Stomach smooth muscle (tissue), 2 donors: ENCODE results near the gene ALDH4A1.

Experiments
- H3K27ac ChIP-seq: one replicate; pipeline ENCODE4 v1.7.0; 2013; ENCODE audit warnings: mild to moderate bottlenecking, low read length, inconsistent platforms
- H3K27me3 ChIP-seq, 2 donors: one replicate each; pipeline ENCODE4 v1.7.0; 2013; ENCODE audit warnings: low read length in 2 of 2; ENCODE audit not compliant: insufficient read depth in 2 of 2, control insufficient read depth in 1 of 2
- H3K36me3 ChIP-seq, 2 donors: one replicate each; pipeline ENCODE4 v1.7.0; 2013; ENCODE audit warnings: low read length in 2 of 2; ENCODE audit not compliant: control insufficient read depth in 2 of 2, insufficient read depth in 2 of 2
- H3K4me1 ChIP-seq: one replicate; pipeline ENCODE4 v1.7.0; 2013; ENCODE audit warnings: low read length; ENCODE audit not compliant: control insufficient read depth, insufficient read depth
- H3K4me3 ChIP-seq, 2 donors: one replicate each; pipeline ENCODE4 v1.7.0; 2013; ENCODE audit warnings: low read length in 2 of 2
- H3K9ac ChIP-seq, 2 donors: one replicate each; pipeline ENCODE4 v1.7.0; 2013; ENCODE audit warnings: low read length in 2 of 2, mild to moderate bottlenecking in 1 of 2
- H3K9me3 ChIP-seq, 2 donors: one replicate each; pipeline ENCODE4 v1.7.0; 2013; ENCODE audit warnings: low read length in 2 of 2; ENCODE audit not compliant: control insufficient read depth in 2 of 2
- donor health status: healthy.
- donor health status: Pancreatic carcinoma.

The ALDH4A1 gene

DNA sequence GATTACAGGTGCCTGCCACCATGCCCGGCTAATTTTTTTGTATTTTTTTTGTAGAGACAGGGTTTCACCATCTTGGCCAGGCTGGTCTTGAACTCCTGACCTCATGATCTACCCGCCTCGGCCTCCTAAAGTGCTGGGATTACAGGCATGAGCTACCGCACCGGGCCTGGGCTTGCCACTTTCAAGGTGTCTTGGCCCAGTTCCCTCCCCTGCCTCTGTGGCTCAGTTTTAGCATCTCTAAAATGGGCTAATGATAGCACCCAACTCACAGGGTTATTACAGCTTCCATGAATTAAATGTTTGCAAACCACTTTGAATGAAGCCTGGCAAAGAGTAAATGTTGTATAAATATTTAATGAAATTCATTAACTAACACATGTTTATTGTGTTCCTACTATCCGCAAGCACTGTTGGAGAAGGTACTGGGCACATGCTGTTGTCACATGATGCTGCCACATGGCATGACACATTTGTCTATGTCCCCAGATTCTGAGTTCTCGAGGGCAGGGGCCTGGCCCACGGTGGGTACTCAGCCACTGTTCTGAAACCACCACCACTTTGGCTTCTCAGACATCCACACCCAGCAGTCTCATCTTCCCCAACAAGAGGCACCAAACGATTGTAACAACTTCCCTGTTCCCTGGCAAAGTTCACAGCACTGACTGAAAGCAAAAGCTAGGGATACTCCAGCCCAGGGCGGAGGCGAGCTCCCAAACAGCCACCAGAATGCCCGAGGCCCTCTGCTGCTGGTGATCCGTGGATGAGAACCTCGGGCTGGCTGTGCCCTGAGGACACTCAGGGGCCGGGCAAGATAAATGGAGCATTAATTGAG is 44.4 kb upstream of the ALDH4A1 start:
- Histone ChIP-seq H3K9me3 (no peaks in the 10 kb centered on the region), H3K27me3 (no peaks in the 10 kb centered on the region), H3K4me3 (no peak overlapping the region), H3K27ac (peak overlapping the region; percentile 98), H3K36me3 (no peaks in the 10 kb centered on the region), H3K4me1 (peaks cover 82% of the 10 kb centered on the region), H3K9ac (peak overlapping the region in 1 of 2 donors; percentile 29)

- Histone ChIP-seq H3K9ac (peak overlapping the region in 1 of 2 donors; percentile 7), H3K4me3 (peak overlapping the region in 1 of 2 donors; percentile 52), H3K4me1 (peaks cover 82% of the 10 kb centered on the region), H3K27ac (peak overlapping the region; percentile 58), H3K27me3 (no peaks in the 10 kb centered on the region), H3K36me3 (no peaks in the 10 kb centered on the region), H3K9me3 (no peaks in the 10 kb centered on the region)
Observed at GRCh38 chr1:18945401-18945849, 43.1 kb upstream of the ALDH4A1 start.

DNA sequence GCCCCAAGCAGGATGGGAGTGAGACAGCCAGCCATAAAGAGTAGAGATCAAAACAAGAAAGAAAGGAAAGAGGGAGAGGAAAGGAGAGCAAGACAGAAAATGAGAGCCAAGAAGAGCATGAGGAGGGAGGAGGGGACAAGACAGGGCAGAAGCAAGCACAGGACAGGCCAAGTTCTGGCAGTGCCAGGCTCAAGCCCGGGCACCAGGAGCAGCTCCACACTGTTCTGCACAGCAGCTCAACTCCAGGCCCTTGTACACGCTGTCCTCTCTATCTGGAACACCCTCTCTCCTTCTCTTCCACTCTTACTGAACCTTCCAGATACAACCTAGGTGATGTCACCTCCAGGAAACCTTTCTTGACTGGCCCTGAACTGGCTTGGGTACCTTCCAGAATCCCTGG is 42.5 kb upstream of the ALDH4A1 start:
- H3K4me1 ChIP-seq = peaks cover 82% of the 10 kb centered on the region
- no peaks in the 10 kb centered on the region for H3K36me3 ChIP-seq
- peak overlapping the region in 1 of 2 donors; percentile 52 for H3K4me3 ChIP-seq
- peak overlapping the region; percentile 58 for H3K27ac ChIP-seq
- H3K9ac ChIP-seq = peak overlapping the region; percentile 7 to 29
- H3K9me3 ChIP-seq = no peaks in the 10 kb centered on the region
- H3K27me3 ChIP-seq = no peaks in the 10 kb centered on the region

DNA sequence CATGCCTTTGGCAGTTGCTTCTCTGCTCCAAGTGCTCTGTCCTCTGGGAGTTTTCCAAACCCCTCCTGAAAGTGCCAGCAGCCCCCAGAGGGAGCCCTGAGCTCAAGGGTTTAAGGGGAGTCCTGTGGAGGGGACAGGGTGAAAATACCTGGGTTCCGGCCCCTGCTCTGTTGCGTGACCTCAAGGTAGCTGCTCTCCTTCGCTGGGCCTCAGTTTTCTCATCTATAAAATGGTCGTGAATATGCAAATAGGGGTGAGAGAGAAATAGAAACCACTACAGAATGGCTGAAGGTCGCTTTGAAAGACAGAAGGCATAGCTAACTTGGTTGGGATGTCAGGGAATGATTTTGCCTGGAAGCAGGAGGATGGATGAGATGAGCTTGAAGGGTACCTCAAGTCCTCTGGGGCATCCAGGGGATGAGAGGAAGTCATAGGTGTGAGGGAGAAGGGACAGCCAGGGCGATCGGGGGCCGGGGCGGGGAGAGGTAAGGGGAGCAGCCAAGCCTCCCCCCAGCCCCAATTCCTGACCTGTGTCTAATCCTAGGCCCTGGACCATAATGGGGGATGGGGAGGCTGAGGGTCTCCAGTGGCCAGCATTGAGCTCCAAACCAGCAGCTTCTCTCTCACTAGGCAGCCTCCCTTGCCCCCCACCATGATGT is 41.7 kb upstream of the ALDH4A1 start:
- Histone ChIP-seq H3K9me3 (no peaks in the 10 kb centered on the region), H3K27ac (peak overlapping the region; percentile 58), H3K9ac (no peak overlapping the region), H3K36me3 (no peaks in the 10 kb centered on the region), H3K4me3 (no peak overlapping the region), H3K27me3 (no peaks in the 10 kb centered on the region), H3K4me1 (peaks cover 82% of the 10 kb centered on the region)

GRCh38 chr1:18943162-18943561 is 40.8 kb upstream of the ALDH4A1 start:
- Histone ChIP-seq H3K4me3 (no peak overlapping the region), H3K9ac (no peak overlapping the region), H3K27me3 (no peaks in the 10 kb centered on the region), H3K9me3 (no peaks in the 10 kb centered on the region), H3K4me1 (peaks cover 82% of the 10 kb centered on the region), H3K36me3 (no peaks in the 10 kb centered on the region), H3K27ac (no peak overlapping the region)

DNA sequence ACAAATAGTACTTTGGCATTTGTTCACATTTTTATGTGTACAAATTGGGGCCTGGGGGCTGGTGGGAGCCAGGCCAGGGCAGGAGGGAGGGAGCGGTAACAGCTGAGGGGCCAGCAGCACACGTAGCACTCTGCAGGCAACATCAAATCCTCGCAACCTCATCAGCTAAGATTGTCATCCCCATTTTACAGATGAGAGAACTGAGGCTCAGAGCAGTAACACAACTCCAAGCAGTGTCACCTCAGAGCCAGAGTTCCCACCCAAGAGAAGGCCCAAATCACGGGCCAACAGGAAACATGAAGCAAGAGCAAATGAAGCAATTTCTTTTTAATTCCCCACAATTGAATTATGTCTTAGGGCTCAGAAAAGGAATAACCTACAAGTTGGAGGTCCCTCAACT is 40.0 kb upstream of the ALDH4A1 start:
- H3K4me3 ChIP-seq = peak overlapping the region in 1 of 2 donors; percentile 40
- H3K36me3 ChIP-seq = no peaks in the 10 kb centered on the region
- no peaks in the 10 kb centered on the region for H3K9me3 ChIP-seq
- H3K9ac ChIP-seq = no peak overlapping the region
- H3K4me1 ChIP-seq = peaks cover 76% of the 10 kb centered on the region
- no peak overlapping the region for H3K27ac ChIP-seq
- H3K27me3 ChIP-seq = no peaks in the 10 kb centered on the region

GRCh38 chr1:18941221-18942141 is 39.1 kb upstream of the ALDH4A1 start:
- Histone ChIP-seq H3K4me3 (peak overlapping the region in 1 of 2 donors; percentile 40), H3K9me3 (no peaks in the 10 kb centered on the region), H3K9ac (peak overlapping the region; percentile 17 to 29), H3K27ac (no peak overlapping the region), H3K27me3 (no peaks in the 10 kb centered on the region), H3K4me1 (peaks cover 76% of the 10 kb centered on the region), H3K36me3 (no peaks in the 10 kb centered on the region)

DNA sequence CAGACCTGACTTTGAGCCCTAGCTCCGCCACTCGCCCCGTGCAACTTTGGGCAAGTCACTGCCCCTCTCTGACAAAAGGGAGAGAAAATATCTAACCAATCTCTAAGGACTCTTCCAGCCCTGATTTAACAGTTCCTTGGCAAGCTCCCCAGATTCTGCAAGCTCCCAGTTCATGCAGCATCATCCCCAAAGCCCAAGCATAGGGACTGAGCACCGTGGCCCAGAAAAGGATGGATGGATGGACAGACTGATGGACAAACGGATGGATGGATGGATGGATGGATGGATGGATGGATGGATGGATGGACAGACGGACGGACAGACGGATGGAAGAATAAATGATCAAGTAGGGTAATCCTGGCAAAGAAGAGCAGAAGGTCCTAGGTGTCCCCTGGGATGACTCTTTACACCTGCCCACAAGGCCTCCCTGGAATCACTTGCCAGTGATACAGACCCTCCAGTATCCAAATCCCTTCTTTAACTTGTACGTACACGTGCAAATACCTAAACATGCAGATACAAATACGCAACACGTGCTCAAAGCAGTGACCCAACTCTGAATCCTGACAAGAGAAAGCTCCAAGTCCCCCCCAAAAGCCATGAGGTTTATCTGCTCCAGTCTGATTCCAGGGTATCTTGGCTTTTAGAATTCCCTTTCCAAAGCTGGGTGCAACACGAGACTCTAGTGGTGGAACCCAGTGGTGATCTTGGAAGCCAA is 38.1 kb upstream of the ALDH4A1 start:
- no peak overlapping the region for H3K27ac ChIP-seq
- H3K27me3 ChIP-seq = no peaks in the 10 kb centered on the region
- H3K9ac ChIP-seq = peak overlapping the region in 1 of 2 donors; percentile 21
- peaks cover 75% of the 10 kb centered on the region for H3K4me1 ChIP-seq
- H3K36me3 ChIP-seq = no peaks in the 10 kb centered on the region
- H3K4me3 ChIP-seq = no peak overlapping the region
- H3K9me3 ChIP-seq = no peaks in the 10 kb centered on the region

- peak overlapping the region; percentile 13 to 21 for H3K9ac ChIP-seq
- H3K9me3 ChIP-seq = no peaks in the 10 kb centered on the region
- peaks cover 0 to 2% of the 10 kb centered on the region in 2 donors for H3K36me3 ChIP-seq
- H3K4me1 ChIP-seq = peaks cover 67% of the 10 kb centered on the region
- H3K4me3 ChIP-seq = no peak overlapping the region
- H3K27me3 ChIP-seq = no peaks in the 10 kb centered on the region
- H3K27ac ChIP-seq = no peak overlapping the region
Observed at GRCh38 chr1:18939398-18940302, 37.3 kb upstream of the ALDH4A1 start.
